GM12872 (cell line): ENCODE measurements around the gene RBBP8NL.

ENCODE experiments used
- CTCF ChIP-seq: IDR thresholded peaks from 3 replicates; pipeline ENCODE4 v1.5.1; 2011; ENCODE audit warnings: low read depth, mild to moderate bottlenecking, low read length, moderate library complexity; ENCODE audit not compliant: insufficient read depth

RBBP8NL gene

GRCh38 chr20:62365814-62366369, 61.4 kb downstream of the RBBP8NL start:
- no peak for TF ChIP-seq CTCF

- TF ChIP-seq CTCF, result no peak
Observed at GRCh38 chr20:62364911-62365736, 62.2 kb downstream of the RBBP8NL start.

DNA sequence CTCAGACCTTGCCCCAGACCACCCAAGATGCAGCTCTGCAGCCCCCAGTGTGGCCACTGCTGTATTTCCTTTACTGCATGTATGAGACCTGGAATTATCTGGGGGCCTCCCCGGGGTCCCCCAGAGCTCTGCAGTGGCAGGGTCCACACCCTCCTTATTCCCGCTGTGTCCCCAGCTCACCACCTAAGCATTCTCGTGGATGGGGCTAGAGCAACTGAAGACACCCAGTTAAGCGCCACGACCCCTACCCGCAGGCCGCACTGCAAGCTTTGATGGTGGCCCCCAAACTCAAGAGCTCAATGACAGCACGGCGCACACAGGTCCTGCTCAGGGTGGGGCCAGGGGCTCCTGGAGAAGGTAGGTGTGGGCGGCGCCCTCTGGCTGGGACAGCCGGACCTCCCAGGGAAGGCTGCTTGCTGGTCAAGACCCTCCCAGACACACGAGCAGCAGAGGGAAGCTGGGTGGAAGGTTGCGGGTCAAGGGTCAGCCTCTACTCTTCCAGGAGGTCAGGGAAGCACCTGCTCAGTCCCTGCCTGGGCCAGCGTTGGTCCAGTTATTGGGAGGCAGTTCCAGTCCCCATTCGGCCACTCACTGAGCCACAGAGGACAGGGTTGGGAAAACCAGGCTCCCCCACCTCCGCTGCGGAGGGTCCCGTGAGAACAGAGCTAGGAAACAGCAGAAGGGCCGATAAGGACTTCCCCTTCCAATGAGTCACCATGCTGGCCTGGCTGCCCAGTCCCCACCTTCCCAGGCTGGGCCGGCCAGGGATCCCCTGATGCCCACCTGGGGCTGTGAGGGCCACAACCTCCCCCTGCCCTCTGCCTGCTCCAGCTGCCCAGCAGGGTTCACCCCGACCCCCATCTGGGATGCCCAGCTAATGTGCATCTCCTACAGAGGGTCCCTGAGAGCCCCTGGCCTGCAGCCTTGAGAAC, 63.2 kb downstream of the RBBP8NL start:
- TF ChIP-seq CTCF, result no peak

DNA sequence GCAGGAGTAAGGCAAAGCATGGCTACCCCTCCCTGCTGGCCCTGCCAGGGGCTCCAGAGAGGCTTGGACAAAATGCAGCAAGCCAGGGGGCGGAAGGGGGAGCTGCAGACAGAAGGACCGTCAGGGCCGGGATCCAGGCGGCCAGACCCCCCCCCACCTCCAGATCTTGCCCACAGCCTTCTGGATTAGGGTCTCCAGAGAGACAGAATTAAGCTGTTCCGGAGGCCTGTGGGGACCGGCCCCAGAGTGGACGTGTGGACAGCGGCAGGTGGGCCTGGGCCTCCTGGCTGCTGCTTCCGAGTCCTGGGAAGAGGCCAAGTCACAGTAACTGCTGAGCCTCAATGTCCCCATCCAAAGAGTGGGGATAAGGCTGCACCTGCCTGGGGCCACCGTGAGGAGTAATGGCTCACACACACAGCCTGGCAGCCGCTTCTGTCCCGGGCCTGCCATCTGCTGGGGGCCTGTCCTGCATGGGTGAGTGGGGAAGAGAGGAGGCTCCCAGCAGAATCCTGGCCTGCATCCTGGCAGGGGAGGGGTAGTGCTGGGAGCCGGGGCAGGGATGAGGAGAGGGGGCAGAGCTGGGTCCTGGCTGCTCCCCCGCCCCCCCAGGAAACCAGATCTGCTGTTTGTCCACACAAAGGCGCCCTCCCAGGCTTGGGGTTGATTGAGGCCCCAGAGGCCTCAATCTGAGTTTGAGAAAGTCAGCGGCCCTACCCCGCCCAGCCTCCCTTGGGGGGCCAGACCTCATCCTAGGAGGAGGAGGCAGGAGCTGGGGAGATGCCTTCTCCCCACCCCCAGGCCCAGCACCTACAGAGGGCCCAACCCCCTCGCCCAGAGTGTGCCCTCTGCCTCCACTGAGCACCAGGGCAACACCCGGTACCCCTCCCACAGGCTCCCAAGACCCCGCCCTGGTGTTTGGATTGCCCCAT, 64.1 kb downstream of the RBBP8NL start:
- no peak for TF ChIP-seq CTCF

GRCh38 chr20:62362590-62362940, 64.8 kb downstream of the RBBP8NL start:
- TF ChIP-seq CTCF, result no peak

DNA sequence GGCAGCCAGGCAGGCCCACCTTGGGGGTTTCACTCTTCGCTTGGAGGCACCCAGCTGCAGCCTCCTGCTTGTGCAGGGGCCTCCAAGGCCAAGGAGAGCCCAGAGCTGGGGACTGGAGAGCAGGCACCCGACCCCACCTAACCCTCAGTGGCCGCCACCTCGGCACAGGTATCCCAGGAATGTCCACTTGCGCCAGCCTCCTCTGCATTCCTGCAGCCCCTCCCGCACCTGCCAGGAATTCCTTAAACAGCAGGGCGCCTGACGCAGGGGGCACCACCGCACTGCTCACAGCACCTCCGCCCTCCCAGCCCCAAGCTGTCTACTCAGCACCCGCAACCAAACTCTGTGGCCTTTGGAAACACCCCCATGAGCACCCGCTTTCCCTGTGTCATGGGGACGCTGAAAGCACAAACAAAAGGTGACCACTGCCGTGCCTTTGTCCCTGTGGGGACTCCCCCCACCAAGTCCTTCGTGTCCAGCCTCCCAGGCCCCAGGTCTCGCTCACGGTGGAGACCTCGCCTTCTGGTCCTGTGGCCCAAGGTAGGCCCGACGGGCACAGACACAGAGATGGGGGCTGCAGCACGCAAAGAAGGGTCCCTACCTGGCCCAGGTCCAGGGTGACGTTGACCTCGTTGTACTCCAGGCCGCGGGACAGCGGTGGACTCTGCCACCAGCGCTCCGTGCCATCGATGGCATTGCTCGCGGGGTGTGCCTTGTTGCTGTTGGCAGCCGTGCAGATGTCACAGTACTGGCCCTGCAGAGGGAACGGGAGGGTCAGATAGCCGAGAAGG, 65.3 kb downstream of the RBBP8NL start:
- TF ChIP-seq CTCF, result no peak
